Measurements from ENCODE around the gene TUBGCP2. TPM values are rescaled to one million over a fixed set of nuclear protein-coding genes. Genes with fewer than 3 reads are reported as not detected.

TUBGCP2 gene
- total and polyA plus RNA-seq, 9 donors = 31.2 to 70.5 (median 56.0) TPM

- intact Hi-C loops (cut with DNase I) = no loop called here
- Histone ChIP-seq H3K4me3 (no peak overlapping the region), H3K27ac (no peak overlapping the region), H3K36me3 (no peaks in the 10 kb centered on the region), H3K4me1 (ENCODE audit: insufficient read depth) (no peaks in the 10 kb centered on the region), H3K9me3 (no peaks in the 10 kb centered on the region), H3K27me3 (no peaks in the 10 kb centered on the region)
- DNase-seq = no peak
- no peak for TF ChIP-seq POLR2A (IDR thresholded peaks at IDR 0.05)
- no peak for TF ChIP-seq CTCF (IDR thresholded peaks at IDR 0.05)
- TF ChIP-seq EP300 (IDR thresholded peaks at IDR 0.05) = no peak
- WGBS, 3 donors = 81 to 85% (median 84%) methylated on average over 8 to 26 of the region's 26 CpGs
Observed at GRCh38 chr10:133269367-133269766, 39.3 kb downstream of the TUBGCP2 start.

GRCh38 chr10:133268532-133268931 is 40.1 kb downstream of the TUBGCP2 start:
- no peak overlapping the region for H3K4me3 ChIP-seq
- H3K27me3 ChIP-seq = no peaks in the 10 kb centered on the region
- WGBS, 3 donors = 90 to 96% (median 92%) methylated on average over 16 to 22 of the region's 22 CpGs
- TF ChIP-seq EP300 (IDR thresholded peaks at IDR 0.05) (no peak), CTCF (IDR thresholded peaks at IDR 0.05) (no peak), POLR2A (IDR thresholded peaks at IDR 0.05) (no peak)
- intact Hi-C loops (cut with DNase I) = no loop called here
- no peaks in the 10 kb centered on the region for H3K36me3 ChIP-seq
- H3K27ac ChIP-seq = no peak overlapping the region
- no peaks in the 10 kb centered on the region for H3K9me3 ChIP-seq
- no peak for DNase-seq
- no peaks in the 10 kb centered on the region for H3K4me1 ChIP-seq (ENCODE audit: insufficient read depth)

- DNase-seq = no peak
- 88 to 91% (median 89%) methylated on average over 22 of the region's 22 CpGs for WGBS, 3 donors
- H3K27ac ChIP-seq = no peak overlapping the region
Observed at GRCh38 chr10:133267829-133268228, 40.8 kb downstream of the TUBGCP2 start.

GRCh38 chr10:133267293-133267692 is 41.4 kb downstream of the TUBGCP2 start:
- Histone ChIP-seq H3K9me3 (no peaks in the 10 kb centered on the region), H3K27ac (no peak overlapping the region), H3K4me3 (no peak overlapping the region), H3K27me3 (no peaks in the 10 kb centered on the region), H3K36me3 (no peaks in the 10 kb centered on the region), H3K4me1 (ENCODE audit: insufficient read depth) (peaks cover 3% of the 10 kb centered on the region)
- TF ChIP-seq EP300 (IDR thresholded peaks at IDR 0.05) (no peak), POLR2A (IDR thresholded peaks at IDR 0.05) (no peak), CTCF (IDR thresholded peaks at IDR 0.05) (no peak)
- 80 to 88% (median 83%) methylated on average over 14 of the region's 14 CpGs for WGBS, 3 donors
- intact Hi-C loops (cut with DNase I) = no loop called here
- no peak for DNase-seq

More at GRCh38 chr10:133267829-133268228, 40.8 kb downstream of the TUBGCP2 start:
- H3K9me3 ChIP-seq = no peaks in the 10 kb centered on the region
- H3K36me3 ChIP-seq = no peaks in the 10 kb centered on the region
- no peak for TF ChIP-seq POLR2A (IDR thresholded peaks at IDR 0.05)
- TF ChIP-seq CTCF (IDR thresholded peaks at IDR 0.05) = no peak
- no peak for TF ChIP-seq EP300 (IDR thresholded peaks at IDR 0.05)
- no peaks in the 10 kb centered on the region for H3K4me1 ChIP-seq (ENCODE audit: insufficient read depth)
- intact Hi-C loops (cut with DNase I) = no loop called here
- H3K4me3 ChIP-seq = no peak overlapping the region
- H3K27me3 ChIP-seq = no peaks in the 10 kb centered on the region

Data from ovary (tissue), 9 donors.